Heart right ventricle (tissue), 16 donors: ENCODE results near the gene PNPLA8. TPM values are rescaled to one million over a fixed set of nuclear protein-coding genes. Genes with fewer than 3 reads are reported as not detected.

Source experiments
- ATAC-seq, 8 donors: fragments of 200-7000 bp; cut with Tn5 transposase; one replicate each; pipeline ENCODE4 v1.9.1; 2020; ENCODE audit warnings: mild to moderate bottlenecking in 8 of 8, moderate library complexity in 8 of 8, moderate number of reproducible peaks in 1 of 8
- DNase-seq, 2 donors: peaks; one replicate each; pipeline ENCODE4 v3.0.0-alpha.2; 2020
- H3K27ac ChIP-seq, 10 donors: fragments of 200-600 bp; sonication (generic) in 2 of 10; one replicate each; pipeline versions ENCODE4 v1.5.0 to v1.8.0; 2020 to 2022; ENCODE audit warnings: mild to moderate bottlenecking in 3 of 10
- H3K27me3 ChIP-seq, 7 donors: fragments of 200-600 bp; one replicate each; pipeline ENCODE4 v1.8.0; 2021 to 2022; ENCODE audit warnings: mild to moderate bottlenecking in 2 of 7
- H3K36me3 ChIP-seq, 9 donors: fragments of 200-600 bp; sonication (generic) in 1 of 9; one replicate each; pipeline versions ENCODE4 v1.5.0 to v1.8.0; 2020 to 2022; ENCODE audit warnings: mild to moderate bottlenecking in 2 of 9
- H3K4me1 ChIP-seq, 9 donors: fragments of 200-600 bp; sonication (generic) in 1 of 9; one replicate each; pipeline versions ENCODE4 v1.5.0 to v1.8.0; 2020 to 2022; ENCODE audit warnings: mild to moderate bottlenecking in 4 of 9
- H3K4me3 ChIP-seq, 10 donors: fragments of 200-600 bp; sonication (generic) in 2 of 10; one replicate each; pipeline versions ENCODE4 v1.5.0 to v1.8.0; 2020 to 2022; ENCODE audit warnings: mild to moderate bottlenecking in 7 of 10, moderate library complexity in 2 of 10
- H3K9me3 ChIP-seq, 11 donors: fragments of 200-600 bp in 10 of 11; sonication (generic) in 2 of 11; one replicate each; pipeline versions ENCODE4 v1.5.0 to v1.8.0; 2013 to 2022; ENCODE audit warnings: mild to moderate bottlenecking in 2 of 11, control low read depth in 1 of 11, moderate library complexity in 1 of 11
- WGBS, 2 donors: extraction: QIAGEN DNeasy Blood & Tissue Kit; methylation state at CpG; one replicate each; pipeline ENCODE4 v1.1.7; 2013; ENCODE audit warnings: inconsistent platforms in 1 of 2; 5-methylcytosine and 5-hydroxymethylcytosine counted together
- intact Hi-C, 10 donors: fragments of 100-400 bp; cut with DNase I; formaldehyde crosslinking; loops; one replicate each; pipeline versions ENCODE4 v1.11.1 to v1.14.2; 2022
- long read RNA-seq, 3 donors: library from polyadenylated mRNA; unstranded; transcript quantifications; one replicate each; pipeline ENCODE4 v2.0.0, GENCODE V29; 2020 to 2021
- polyA plus RNA-seq, 2 donors: library from polyadenylated mRNA; stranded (reverse); fragments of 200-250 nt; gene quantifications; one replicate each; pipeline ENCODE4 v1.2.3, GENCODE V29; 2013
- total RNA-seq, 10 donors: library from RNA; stranded (reverse); fragmentation: NEBNext Ultra II Directional in 3 of 10; extraction: Animal tissue kit (Norgen Biotek cat#: 25700) in 3 of 10; gene quantifications; one replicate each; pipeline versions ENCODE4 v1.2.1 to v1.2.4, GENCODE V29; 2021 to 2023
- TF ChIP-seq, protein P1 (sequence below), 9 donors: fragments of 200-600 bp; sonication (generic) in 2 of 9; IDR thresholded peaks; one replicate each; pipeline versions ENCODE4 v1.5.0 to v1.8.0; 2021 to 2022; ENCODE audit warnings: antibody characterized with exemption in 9 of 9, mild to moderate bottlenecking in 5 of 9, moderate library complexity in 1 of 9
- donor health status: Arrhythmogenic right ventricular cardiomyopathy.
- donor health status: ischemic (EF 13 %, LVEDD 7.1; RV severe dilation, severe dysfunction).
- donor health status: healthy with polysubstance abuse.
- donor health status: DM: no; HTN: yes; CAD: no.
- donor health status: DM: no; HTN: no; CAD: no.
- donor health status: ischemic (EF 25% LVEDD 6.9; RV normal size, moderate dysfunction).
- donor health status: ischemic (EF 25% LVEDD 5.7; RV mildly dilated, moderate dysfunction).
- donor health status: healthy.
- donor health status: DM: yes; HTN: yes; CAD: no.
- donor health status: Ischemic cardiomyopathy.
- donor health status: ischemic (EF 35%, LVEDD 5.7; RV mildly dilated, moderate dysfunction).
- donor health status: nonischemic (EF 11% LVEDD 7.7; RV severe dilation, severe dysfunction).
- donor health status: DM: yes; HTN: yes; CAD: no.
- donor health status: PGD.
- donor health status: ischemic (EF 29% LVEDD 5.4; RV normal size, mild dysfunction).
- donor health status: nonischemic (EF 23%, LVEDD 6.1; RV moderate dilation, normal function).

Gene PNPLA8, protein sequence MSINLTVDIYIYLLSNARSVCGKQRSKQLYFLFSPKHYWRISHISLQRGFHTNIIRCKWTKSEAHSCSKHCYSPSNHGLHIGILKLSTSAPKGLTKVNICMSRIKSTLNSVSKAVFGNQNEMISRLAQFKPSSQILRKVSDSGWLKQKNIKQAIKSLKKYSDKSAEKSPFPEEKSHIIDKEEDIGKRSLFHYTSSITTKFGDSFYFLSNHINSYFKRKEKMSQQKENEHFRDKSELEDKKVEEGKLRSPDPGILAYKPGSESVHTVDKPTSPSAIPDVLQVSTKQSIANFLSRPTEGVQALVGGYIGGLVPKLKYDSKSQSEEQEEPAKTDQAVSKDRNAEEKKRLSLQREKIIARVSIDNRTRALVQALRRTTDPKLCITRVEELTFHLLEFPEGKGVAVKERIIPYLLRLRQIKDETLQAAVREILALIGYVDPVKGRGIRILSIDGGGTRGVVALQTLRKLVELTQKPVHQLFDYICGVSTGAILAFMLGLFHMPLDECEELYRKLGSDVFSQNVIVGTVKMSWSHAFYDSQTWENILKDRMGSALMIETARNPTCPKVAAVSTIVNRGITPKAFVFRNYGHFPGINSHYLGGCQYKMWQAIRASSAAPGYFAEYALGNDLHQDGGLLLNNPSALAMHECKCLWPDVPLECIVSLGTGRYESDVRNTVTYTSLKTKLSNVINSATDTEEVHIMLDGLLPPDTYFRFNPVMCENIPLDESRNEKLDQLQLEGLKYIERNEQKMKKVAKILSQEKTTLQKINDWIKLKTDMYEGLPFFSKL
- total RNA-seq = 10 to 100 TPM; 26.9 to 39.9 (median 36.1) TPM
- 10 to 100 TPM; 13.2 to 29.1 TPM for polyA plus RNA-seq
- long read RNA-seq, donor 1, transcript PNPLA8-201 (11 exons, 3,490 nt) = minor isoform, 11 of 64 reads
- long read RNA-seq, donor 1, transcript PNPLA8-206 (10 exons, 3,462 nt) = major isoform, 29 of 64 reads
- long read RNA-seq, donor 1, transcript PNPLA8-208 (10 exons, 3,366 nt) = minor isoform, 7 of 64 reads
- long read RNA-seq, donor 1, partial matches to known transcripts = 6 of 64 reads
- long read RNA-seq, donor 1, other reads (novel, unspliced or antisense) = 11 of 64 reads
- long read RNA-seq, donor 2, transcript PNPLA8-206 (10 exons, 3,462 nt) = major isoform, 32 of 72 reads
- long read RNA-seq, donor 2, transcript PNPLA8-201 (11 exons, 3,490 nt) = minor isoform, 20 of 72 reads
- long read RNA-seq, donor 2, transcript PNPLA8-208 (10 exons, 3,366 nt) = minor isoform, 5 of 72 reads
- long read RNA-seq, donor 2, partial matches to known transcripts = 5 of 72 reads
- long read RNA-seq, donor 2, other reads (novel, unspliced or antisense) = 9 of 72 reads
- long read RNA-seq, donor 3, transcript PNPLA8-206 (10 exons, 3,462 nt) = major isoform, 69 of 192 reads
- long read RNA-seq, donor 3, transcript PNPLA8-201 (11 exons, 3,490 nt) = minor isoform, 56 of 192 reads
- long read RNA-seq, donor 3, transcript PNPLA8-208 (10 exons, 3,366 nt) = minor isoform, 12 of 192 reads
- long read RNA-seq, donor 3, partial matches to known transcripts = 32 of 192 reads
- long read RNA-seq, donor 3, other reads (novel, unspliced or antisense) = 22 of 192 reads

DNA sequence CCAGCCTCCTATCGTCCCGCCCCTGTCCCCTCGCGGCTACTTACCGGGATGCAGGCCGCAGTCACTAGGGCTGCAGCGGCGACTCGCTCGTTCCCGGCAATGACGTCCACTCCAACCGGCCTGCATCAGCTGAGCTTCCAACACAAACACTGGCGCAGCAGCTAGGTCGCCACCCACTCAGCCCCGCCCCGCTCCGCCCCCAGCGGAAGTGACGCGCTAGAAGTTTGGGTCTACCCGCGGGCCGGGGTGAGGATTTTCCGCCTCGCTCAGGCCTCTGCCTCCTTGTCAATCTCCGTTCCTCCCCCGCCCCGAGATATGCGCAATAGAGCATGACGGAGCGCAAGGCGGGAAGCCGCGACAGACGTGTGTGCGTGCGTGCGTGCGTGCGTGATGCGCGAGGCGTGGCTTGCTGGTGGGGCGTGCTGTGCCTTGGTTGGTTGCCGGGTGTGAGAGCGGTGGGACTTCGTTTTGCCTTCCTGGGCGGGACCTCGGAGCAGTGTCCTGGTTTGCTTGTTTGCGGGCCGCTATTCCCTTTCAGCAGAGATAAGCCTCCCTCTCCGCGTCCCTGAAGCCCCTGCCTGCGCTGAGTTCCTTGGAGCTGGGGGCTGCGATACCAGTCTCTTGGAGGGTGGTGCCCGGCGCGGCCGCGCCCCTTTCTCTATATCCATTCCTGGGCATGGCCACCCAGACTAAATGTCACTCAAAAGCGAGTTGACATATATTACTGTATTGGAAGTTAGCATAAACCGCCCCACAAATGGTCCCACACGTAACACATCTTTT lies at the start of gene PNPLA8:
Gene PNPLA8, minus strand, starts transcription at position 151 of the 783 bp plus-strand sequence. CDS start 10,644 bp downstream, outside the sequence.
- Histone ChIP-seq H3K4me3 (peak within 1 kb of the TSS; percentile 62 to 80 (median 77)), H3K27me3 (no peaks in the 10 kb centered on the region), H3K36me3 (no peaks in the 10 kb centered on the region), H3K9me3 (no peaks in the 10 kb centered on the region), H3K27ac (peak within 1 kb of the TSS; percentile 85 to 99 (median 96)), H3K4me1 (peaks cover 7 to 46% (median 32%) of the 10 kb centered on the region in 9 donors)
- peak; percentile 100 for DNase-seq
- peak; percentile 95 to 98 (median 96) for ATAC-seq
- TF ChIP-seq, protein P1, sequence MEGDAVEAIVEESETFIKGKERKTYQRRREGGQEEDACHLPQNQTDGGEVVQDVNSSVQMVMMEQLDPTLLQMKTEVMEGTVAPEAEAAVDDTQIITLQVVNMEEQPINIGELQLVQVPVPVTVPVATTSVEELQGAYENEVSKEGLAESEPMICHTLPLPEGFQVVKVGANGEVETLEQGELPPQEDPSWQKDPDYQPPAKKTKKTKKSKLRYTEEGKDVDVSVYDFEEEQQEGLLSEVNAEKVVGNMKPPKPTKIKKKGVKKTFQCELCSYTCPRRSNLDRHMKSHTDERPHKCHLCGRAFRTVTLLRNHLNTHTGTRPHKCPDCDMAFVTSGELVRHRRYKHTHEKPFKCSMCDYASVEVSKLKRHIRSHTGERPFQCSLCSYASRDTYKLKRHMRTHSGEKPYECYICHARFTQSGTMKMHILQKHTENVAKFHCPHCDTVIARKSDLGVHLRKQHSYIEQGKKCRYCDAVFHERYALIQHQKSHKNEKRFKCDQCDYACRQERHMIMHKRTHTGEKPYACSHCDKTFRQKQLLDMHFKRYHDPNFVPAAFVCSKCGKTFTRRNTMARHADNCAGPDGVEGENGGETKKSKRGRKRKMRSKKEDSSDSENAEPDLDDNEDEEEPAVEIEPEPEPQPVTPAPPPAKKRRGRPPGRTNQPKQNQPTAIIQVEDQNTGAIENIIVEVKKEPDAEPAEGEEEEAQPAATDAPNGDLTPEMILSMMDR (IDR thresholded peaks at IDR 0.05) = peak in 2 of 9 donors; percentile 13 to 16
- intact Hi-C loops = loop anchor here in 8 of 10 donors (1.0 to 5.0 kb wide), 4 partner anchors 41 to 46 kb away; partner anchors contain the start of genes DNAJB9 (in 7 of the 8) and THAP5 (in 7 of the 8)
- 0 to 1% methylated on average over 64 of the region's 64 CpGs for WGBS, 2 donors

DNA sequence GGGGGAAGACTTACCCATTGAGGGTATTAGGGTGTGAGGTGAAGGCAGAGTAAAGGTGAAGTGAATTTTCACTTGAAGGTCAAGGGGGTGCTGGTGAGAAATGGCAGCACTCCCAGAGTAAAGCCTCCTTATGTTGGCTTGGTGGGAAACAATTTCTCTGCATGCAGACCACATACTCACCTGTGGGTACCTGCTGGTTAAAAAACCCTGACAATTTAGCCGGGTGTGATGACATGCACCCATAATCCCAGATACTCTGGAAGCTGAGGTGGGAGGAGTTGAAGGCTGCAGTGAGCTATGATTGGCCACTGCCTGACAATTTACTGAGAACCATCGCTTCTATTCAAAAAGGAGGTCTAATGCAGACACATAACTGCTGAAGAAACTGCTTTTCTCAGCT lies 49.2 kb upstream of the PNPLA8 start:
- intact Hi-C loops = no loop called here
- H3K4me3 ChIP-seq = no peak overlapping the region
- peaks cover 0 to 13% (median 3%) of the 10 kb centered on the region in 11 donors for H3K9me3 ChIP-seq
- H3K27ac ChIP-seq = no peak overlapping the region
- TF ChIP-seq, protein P1 (IDR thresholded peaks at IDR 0.05) = no peak
- DNase-seq (no peak), ATAC-seq (no peak)
- no peaks in the 10 kb centered on the region for H3K27me3 ChIP-seq
- H3K4me1 ChIP-seq = peaks cover 0 to 41% (median 22%) of the 10 kb centered on the region in 9 donors
- WGBS, 2 donors = 91 to 93% methylated on average over 2 of the region's 2 CpGs
- H3K36me3 ChIP-seq = peaks cover 0 to 55% (median 16%) of the 10 kb centered on the region in 9 donors

DNA sequence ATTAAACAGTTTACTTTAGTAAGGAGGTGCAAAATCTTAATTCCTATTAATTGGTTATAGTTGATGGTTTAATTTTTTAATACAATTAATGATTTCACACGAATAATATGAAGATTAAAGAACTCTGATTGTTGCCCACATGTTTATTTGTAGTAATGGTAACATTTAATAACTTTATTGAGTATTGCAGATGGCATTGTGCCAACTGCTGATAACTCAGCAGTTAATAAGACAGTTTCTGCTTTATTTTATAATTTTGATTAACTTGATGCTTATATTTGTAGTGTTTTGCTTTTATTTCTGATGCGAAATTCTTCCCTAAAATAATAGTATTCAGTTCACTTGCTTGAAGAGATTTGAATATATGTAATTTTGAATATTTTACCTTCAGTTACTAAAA lies 46.5 kb upstream of the PNPLA8 start:
- H3K27ac ChIP-seq = no peak overlapping the region
- 95 to 97% methylated on average over 2 of the region's 2 CpGs for WGBS, 2 donors
- no peaks in the 10 kb centered on the region for H3K9me3 ChIP-seq
- H3K4me1 ChIP-seq = peaks cover 0 to 56% (median 36%) of the 10 kb centered on the region in 9 donors
- no peak overlapping the region for H3K4me3 ChIP-seq
- TF ChIP-seq, protein P1 (IDR thresholded peaks at IDR 0.05) = no peak
- DNase-seq = no peak
- H3K36me3 ChIP-seq = peaks cover 0 to 41% (median 8%) of the 10 kb centered on the region in 9 donors
- intact Hi-C loops = loop anchor here in 1 of 10 donors (5.0 kb wide), 1 partner anchor 45 kb away; the partner anchor contains the start of gene PNPLA8
- no peaks in the 10 kb centered on the region for H3K27me3 ChIP-seq
- no peak for ATAC-seq
